IMR-90 (cell line): ENCODE measurements around the gene FOXO3. TPM values are rescaled to one million over a fixed set of nuclear protein-coding genes. Genes with fewer than 3 reads are reported as not detected.
"Not testable (repeated sequence)": the region's sequence is repeated elsewhere in the genome, so short reads cannot be mapped to it uniquely, and the experiment has no call there.

Source experiments
- ATAC-seq: fragments of 200-7000 bp; cut with Tn5 transposase; 2 replicates; pipeline ENCODE4 v1.9.1; 2020; ENCODE audit warnings: low read depth, mild to moderate bottlenecking, moderate library complexity
- BruUV-seq: library from RNA; stranded (reverse); fragments of 400-500 nt; replicated peaks from 2 replicates; lab custom pipeline; 2021; lab: Mats Ljungman, UMichigan
- CTCF ChIA-PET: fragments of 300-600 bp; formaldehyde crosslinking; extraction: SDS; loops from one replicate; lab custom pipeline; 2021; ENCODE audit warnings: antibody characterized with exemption; lab: Yijun Ruan, JAX
- POLR2A ChIA-PET: fragments of 300-600 bp; sonication (Branson Sonifier 250); formaldehyde crosslinking; loops from one replicate; lab custom pipeline; 2022; ENCODE audit warnings: antibody characterized with exemption; ENCODE audit not compliant: unreplicated experiment; lab: Charles Lee
- DNase-seq: peaks from one replicate; pipeline ENCODE4 v3.0.0; 2013
- H2AFZ ChIP-seq: replicated peaks from 2 replicates; pipeline ENCODE3; 2013; ENCODE audit warnings: low read length, mild to moderate bottlenecking; ENCODE audit not compliant: poor library complexity
- H2AK5ac ChIP-seq: 2 replicates; pipeline ENCODE4 v1.6.1; 2013; ENCODE audit warnings: low read depth, low read length, inconsistent platforms
- H2AK9ac ChIP-seq: replicated peaks from 2 replicates; pipeline ENCODE3; 2013; ENCODE audit warnings: mild to moderate bottlenecking, low read depth, low read length, moderate library complexity; ENCODE audit not compliant: poor library complexity
- H2BK120ac ChIP-seq: 2 replicates; pipeline ENCODE4 v1.6.1; 2013; ENCODE audit warnings: low read depth, low read length, inconsistent platforms
- H2BK15ac ChIP-seq: 3 replicates; pipeline ENCODE4 v1.6.1; 2013; ENCODE audit warnings: low read depth, low read length, inconsistent platforms
- H2BK20ac ChIP-seq: 2 replicates; pipeline ENCODE4 v1.6.1; 2013; ENCODE audit warnings: low read depth, mild to moderate bottlenecking, inconsistent platforms, low read length, moderate library complexity
- H2BK5ac ChIP-seq: 2 replicates; pipeline ENCODE4 v1.6.1; 2013; ENCODE audit warnings: mild to moderate bottlenecking, low read depth, low read length, inconsistent platforms; ENCODE audit not compliant: poor library complexity, severe bottlenecking
- H3K14ac ChIP-seq: replicated peaks from 2 replicates; pipeline ENCODE4 v1.6.1; 2013; ENCODE audit warnings: low read depth, low read length, inconsistent platforms
- H3K18ac ChIP-seq: 2 replicates; pipeline ENCODE4 v1.6.1; 2013; ENCODE audit warnings: low read depth, low read length, control low read depth
- H3K23ac ChIP-seq: 2 replicates; pipeline ENCODE4 v1.6.1; 2013; ENCODE audit warnings: low read depth, low read length, inconsistent platforms
- H3K27ac ChIP-seq: 2 replicates; pipeline ENCODE4 v1.5.1; 2013; ENCODE audit warnings: mild to moderate bottlenecking, control low read depth, low read length; ENCODE audit not compliant: insufficient read depth
- H3K27me3 ChIP-seq: 2 replicates; pipeline ENCODE4 v1.6.1; 2013; ENCODE audit warnings: low read length; ENCODE audit not compliant: control insufficient read depth, insufficient read depth
- H3K36me3 ChIP-seq: 2 replicates; pipeline ENCODE4 v1.6.1; 2013; ENCODE audit warnings: low read length, mixed read lengths; ENCODE audit not compliant: control insufficient read depth, insufficient read depth
- H3K4ac ChIP-seq: 2 replicates; pipeline ENCODE4 v1.6.1; 2013; ENCODE audit warnings: low read depth, low read length, inconsistent platforms
- H3K4me1 ChIP-seq: 2 replicates; pipeline ENCODE4 v1.6.1; 2013; ENCODE audit warnings: low read length, mixed read lengths; ENCODE audit not compliant: control insufficient read depth, insufficient read depth
- H3K4me2 ChIP-seq: 2 replicates; pipeline ENCODE4 v1.6.1; 2013; ENCODE audit warnings: low read depth, mild to moderate bottlenecking, control low read depth, low read length, moderate library complexity
- H3K4me3 ChIP-seq: 2 replicates; pipeline ENCODE4 v1.5.1; 2013; ENCODE audit warnings: low read depth, mild to moderate bottlenecking, control low read depth, low read length, moderate library complexity; ENCODE audit not compliant: insufficient read depth
- H3K56ac ChIP-seq: 2 replicates; pipeline ENCODE4 v1.6.1; 2013; ENCODE audit warnings: low read length, inconsistent platforms; ENCODE audit not compliant: insufficient read depth; ENCODE audit errors: extremely low read depth
- H3K79me1 ChIP-seq, 2 experiments: 2 replicates each; pipeline ENCODE4 v1.6.1; 2013; ENCODE audit warnings: low read length in 2 of 2, inconsistent platforms in 1 of 2, low read depth in 1 of 2
- H3K9ac ChIP-seq: 2 replicates; pipeline ENCODE4 v1.6.1; 2013; ENCODE audit warnings: low read depth, low read length, control low read depth
- H3K9me1 ChIP-seq: 2 replicates; pipeline ENCODE4 v1.6.1; 2013; ENCODE audit warnings: low read length, inconsistent platforms; ENCODE audit not compliant: insufficient read depth
- H3K9me3 ChIP-seq: 2 replicates; pipeline ENCODE4 v1.6.1; 2013; ENCODE audit warnings: low read length; ENCODE audit not compliant: control insufficient read depth, insufficient read depth
- H4K20me1 ChIP-seq: 2 replicates; pipeline ENCODE4 v1.6.1; 2013; ENCODE audit warnings: low read length, inconsistent platforms; ENCODE audit not compliant: insufficient read depth
- H4K5ac ChIP-seq: 2 replicates; pipeline ENCODE4 v1.6.1; 2013; ENCODE audit warnings: mild to moderate bottlenecking, low read depth, low read length, control low read depth
- H4K8ac ChIP-seq, 2 experiments: 2 replicates each; pipeline ENCODE4 v1.6.1; 2013; ENCODE audit warnings: low read depth in 2 of 2, low read length in 2 of 2, control low read depth in 1 of 2, inconsistent platforms in 1 of 2
- H4K91ac ChIP-seq: 2 replicates; pipeline ENCODE4 v1.6.1; 2013; ENCODE audit warnings: low read depth, low read length, inconsistent platforms; ENCODE audit not compliant: insufficient read depth
- WGBS, 2 experiments: methylation state at CpG; one replicate each; pipeline versions ENCODE4 v1.1.5 to v1.1.7; 2013; ENCODE audit warnings: missing lambda C conversion rate in 2 of 2; ENCODE audit not compliant: insufficient read length in 1 of 2; ENCODE audit errors: extremely low coverage in 2 of 2; 5-methylcytosine and 5-hydroxymethylcytosine counted together
- dilution Hi-C: fragments of 300-500 bp; cut with HindIII; formaldehyde crosslinking; loops from one replicate; pipeline ENCODE4 v1.14.3; 2018; ENCODE audit warnings: low sequenced_read_pairs; ENCODE audit not compliant: unreplicated experiment
- in situ Hi-C: fragments of 300-500 bp; cut with MboI; formaldehyde crosslinking; loops from 3 replicates; pipeline ENCODE4 v1.14.3; 2019; ENCODE audit warnings: low sequenced_read_pairs, inconsistent platforms, mixed read lengths
- intact Hi-C: fragments of 100-400 bp; cut with micrococcal nuclease; formaldehyde crosslinking; loops from 2 replicates; pipeline ENCODE4 v1.10.0; 2022
- polyA plus RNA-seq, 3 experiments: library from polyadenylated mRNA; depleted of rRNA; stranded (reverse); fragments of >200 nt; gene quantifications; 2 replicates each; pipeline ENCODE4 v1.2.3, GENCODE V29; 2012; ENCODE audit warnings: low replicate concordance in 1 of 3
- total RNA-seq: library from RNA; depleted of rRNA; stranded (reverse); fragments of >200 nt; gene quantifications from 2 replicates; pipeline ENCODE4 v1.2.3, GENCODE V29; 2012

The FOXO3 gene
- total and polyA plus RNA-seq, 2 of the 4 experiments (the other 2 are of a cell fraction) = 17.5 to 38.7 TPM

- Histone ChIP-seq H3K36me3 (peaks cover 19% of the 10 kb centered on the region), H4K20me1 (peaks cover 37% of the 10 kb centered on the region), H3K9me1 (peaks cover 11% of the 10 kb centered on the region), H3K79me1 (peaks cover 53 to 66% of the 10 kb centered on the region in 2 experiments)
- H3K9me3 ChIP-seq, H3K18ac ChIP-seq, BruUV-seq, H4K8ac ChIP-seq, CTCF ChIA-PET, H2AK5ac ChIP-seq, H3K4me3 ChIP-seq, H3K27ac ChIP-seq, DNase-seq, H3K14ac ChIP-seq, H3K4me1 ChIP-seq, H2BK120ac ChIP-seq, dilution Hi-C loops, in situ Hi-C loops, H2AK9ac ChIP-seq, H2AFZ ChIP-seq, ATAC-seq, H2BK5ac ChIP-seq, H4K91ac ChIP-seq, H2BK15ac ChIP-seq, H3K4me2 ChIP-seq, H3K4ac ChIP-seq, H4K5ac ChIP-seq, POLR2A ChIA-PET, H3K23ac ChIP-seq, H3K27me3 ChIP-seq, H2BK20ac ChIP-seq, H3K9ac ChIP-seq, H3K56ac ChIP-seq: not testable (repeated sequence)
- intact Hi-C loops = loop anchor here (10.0 kb wide), 1 partner anchor 411 kb away; no protein-coding TSS in a partner anchor
- WGBS, 2 experiments = 100% methylated on average over 4 of the region's 30 CpGs; no CpG with 5 or more reads in 1 of the 2 experiments
These were observed 102.9 kb downstream of the FOXO3 start for GRCh38 chr6:108663494-108664064.
